ENCODE results near the gene CLRN2. TPM values are rescaled to one million over a fixed set of nuclear protein-coding genes. Genes with fewer than 3 reads are reported as not detected.

The CLRN2 gene
- total RNA-seq, 1 donor from 2014 or later: not detected

DNA sequence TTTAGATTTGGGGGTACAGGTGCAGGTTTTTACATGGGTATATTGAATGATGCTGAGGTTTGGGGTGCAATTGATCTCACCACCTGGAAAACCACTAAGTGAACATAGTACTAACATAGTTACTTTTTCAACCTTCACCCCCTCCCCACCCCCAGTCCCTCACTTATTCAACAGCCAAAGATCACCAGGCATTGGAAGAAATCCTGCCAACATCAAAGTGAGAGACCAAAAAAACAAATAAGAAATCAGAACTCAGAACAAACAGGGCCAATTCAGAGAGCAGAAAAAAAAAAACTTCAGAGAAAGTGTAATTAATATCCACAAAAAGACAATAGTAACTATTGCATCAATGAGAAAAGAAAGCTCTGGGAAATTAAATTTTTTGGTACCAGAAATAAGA, 41.5 kb downstream of the CLRN2 start:
- H3K27me3 Mint-ChIP-seq (ENCODE audit: insufficient read depth, low read depth): peaks cover 6% of the 10 kb centered on the region
- TF ChIP-seq EZH2phosphoT487 (IDR thresholded peaks at IDR 0.05) (no peak), EZH2 (IDR thresholded peaks at IDR 0.05) (no peak), CTCF (IDR thresholded peaks at IDR 0.05) (no peak)

GRCh38 chr4:17557880-17558279, 42.9 kb downstream of the CLRN2 start:
- no peak overlapping the region for H3K27ac Mint-ChIP-seq
- Histone ChIP-seq H3K9ac (no peak overlapping the region), H3K4me1 (no peaks in the 10 kb centered on the region), H3K27ac (no peak overlapping the region), H3K79me2 (ENCODE audit: low read depth) (no peaks in the 10 kb centered on the region), H3F3A (ENCODE audit: low read depth) (no peaks in the 10 kb centered on the region), H3K27me3 (no peaks in the 10 kb centered on the region), H3K4me3 (no peak overlapping the region), H3K9me3 (ENCODE audit: low read depth) (no peaks in the 10 kb centered on the region), H3K36me3 (no peaks in the 10 kb centered on the region), H3K4me2 (no peak overlapping the region), H2AFZ (replicated peaks) (no peak overlapping the region), H4K20me1 (ENCODE audit: low read depth) (no peaks in the 10 kb centered on the region)
- peaks cover 6% of the 10 kb centered on the region for H3K27me3 Mint-ChIP-seq (ENCODE audit: insufficient read depth, low read depth)
- H3K36me3 Mint-ChIP-seq: no peaks in the 10 kb centered on the region
- no peaks in the 10 kb centered on the region for H3K9me3 Mint-ChIP-seq
- H3K4me1 Mint-ChIP-seq: no peaks in the 10 kb centered on the region
- no peak for TF ChIP-seq EZH2 (IDR thresholded peaks at IDR 0.05)
- no peak for TF ChIP-seq CTCF (IDR thresholded peaks at IDR 0.05)
- TF ChIP-seq EZH2phosphoT487 (IDR thresholded peaks at IDR 0.05): no peak
- DNase-seq (ENCODE audit: low spot score): no peak
- H3K4me3 Mint-ChIP-seq: no peak overlapping the region

More for the DNA sequence above, 41.5 kb downstream of the CLRN2 start:
- H3K9me3 Mint-ChIP-seq: no peaks in the 10 kb centered on the region
- no peak overlapping the region for H3K27ac Mint-ChIP-seq
- Histone ChIP-seq H3K79me2 (ENCODE audit: low read depth) (no peaks in the 10 kb centered on the region), H3K4me1 (no peaks in the 10 kb centered on the region), H3K36me3 (no peaks in the 10 kb centered on the region), H3K4me3 (no peak overlapping the region), H3K27me3 (no peaks in the 10 kb centered on the region), H3K4me2 (no peak overlapping the region), H2AFZ (replicated peaks) (no peak overlapping the region), H3F3A (ENCODE audit: low read depth) (no peaks in the 10 kb centered on the region), H4K20me1 (ENCODE audit: low read depth) (no peaks in the 10 kb centered on the region), H3K9ac (no peak overlapping the region), H3K27ac (no peak overlapping the region), H3K9me3 (ENCODE audit: low read depth) (no peaks in the 10 kb centered on the region)
- DNase-seq (ENCODE audit: low spot score): no peak
- H3K4me3 Mint-ChIP-seq: no peak overlapping the region
- no peaks in the 10 kb centered on the region for H3K36me3 Mint-ChIP-seq
- peaks cover 3% of the 10 kb centered on the region for H3K4me1 Mint-ChIP-seq

DNA sequence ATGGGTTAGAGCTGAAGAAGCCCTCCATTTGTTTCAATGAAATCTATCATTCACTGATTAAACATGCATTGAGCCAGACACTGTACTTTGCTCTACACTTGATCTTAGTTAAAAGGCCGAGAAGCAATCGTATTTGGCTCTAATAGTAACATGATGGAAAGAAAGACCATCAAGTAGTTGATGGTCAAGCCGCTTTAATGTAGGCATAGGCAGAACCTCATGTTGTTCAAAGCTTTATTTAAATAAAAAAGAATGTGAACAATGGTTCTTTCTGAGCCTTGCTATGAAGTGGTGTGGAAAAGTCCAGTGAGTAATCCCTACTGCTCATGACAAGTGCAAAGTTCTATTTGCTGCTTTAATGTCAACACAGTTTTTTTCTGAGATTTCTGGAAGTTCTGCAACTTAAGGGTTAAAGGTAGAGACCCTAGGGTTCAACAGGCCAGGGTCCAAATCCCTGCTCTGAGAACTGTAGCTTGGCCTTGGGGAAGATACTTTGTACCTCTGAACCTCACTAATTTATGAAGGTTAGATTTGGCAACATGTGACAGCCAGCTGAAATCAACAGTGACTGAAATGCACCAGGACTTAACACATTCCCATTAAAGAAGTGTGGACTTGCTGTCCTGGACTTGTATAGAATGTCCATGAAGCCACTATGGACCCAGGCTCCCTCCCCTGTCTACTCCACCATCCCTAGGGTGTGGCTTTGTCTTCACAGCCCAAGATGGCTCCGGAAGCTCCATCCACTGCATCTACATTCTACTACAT, 44.2 kb downstream of the CLRN2 start:
- H3K4me1 ChIP-seq: no peaks in the 10 kb centered on the region
- H3K27me3 ChIP-seq: no peaks in the 10 kb centered on the region
- H3K36me3 ChIP-seq: no peaks in the 10 kb centered on the region
- no peaks in the 10 kb centered on the region for H3K4me1 Mint-ChIP-seq
- no peaks in the 10 kb centered on the region for H3K79me2 ChIP-seq (ENCODE audit: low read depth)
- DNase-seq (ENCODE audit: low spot score): no peak
- H3K36me3 Mint-ChIP-seq: no peaks in the 10 kb centered on the region
- H3K9ac ChIP-seq: no peak overlapping the region
- H3K4me2 ChIP-seq: no peak overlapping the region
- H3K9me3 ChIP-seq (ENCODE audit: low read depth): no peaks in the 10 kb centered on the region
- peaks cover 6% of the 10 kb centered on the region for H3K27me3 Mint-ChIP-seq (ENCODE audit: insufficient read depth, low read depth)
- no peak overlapping the region for H3K27ac Mint-ChIP-seq
- H4K20me1 ChIP-seq (ENCODE audit: low read depth): no peaks in the 10 kb centered on the region
- no peak overlapping the region for H3K27ac ChIP-seq
- no peak overlapping the region for H2AFZ ChIP-seq (replicated peaks)
- no peak overlapping the region for H3K4me3 Mint-ChIP-seq
- H3K9me3 Mint-ChIP-seq: no peaks in the 10 kb centered on the region
- TF ChIP-seq EZH2phosphoT487 (IDR thresholded peaks at IDR 0.05) (no peak), EZH2 (IDR thresholded peaks at IDR 0.05) (no peak), CTCF (IDR thresholded peaks at IDR 0.05) (no peak)
- H3K4me3 ChIP-seq: no peak overlapping the region
- no peaks in the 10 kb centered on the region for H3F3A ChIP-seq (ENCODE audit: low read depth)

All from neural progenitor cell (in vitro differentiated cells).